Heart left ventricle (tissue), 16 donors: Measurements from ENCODE around the gene LAX1. TPM values are rescaled to one million over a fixed set of nuclear protein-coding genes. Genes with fewer than 3 reads are reported as not detected.

Source experiments
- ATAC-seq, 4 donors: fragments of 200-7000 bp; cut with Tn5 transposase; one replicate each; pipeline ENCODE4 v1.9.1; 2020 to 2022; ENCODE audit warnings: moderate library complexity in 4 of 4, mild to moderate bottlenecking in 3 of 4, moderate number of reproducible peaks in 1 of 4
- DNase-seq, 5 donors: peaks; one replicate each; pipeline ENCODE4 v3.0.0-alpha.2; 2020
- H3K27ac ChIP-seq, 12 donors: fragments of 200-600 bp; sonication (generic) in 4 of 12; one replicate each; pipeline versions ENCODE4 v1.5.0 to v1.8.0; 2016 to 2022; ENCODE audit warnings: mild to moderate bottlenecking in 2 of 12
- H3K27me3 ChIP-seq, 9 donors: fragments of 200-600 bp; sonication (generic) in 2 of 9; one replicate each; pipeline versions ENCODE4 v1.5.1 to v1.8.0; 2016 to 2022; ENCODE audit warnings: mild to moderate bottlenecking in 3 of 9
- H3K36me3 ChIP-seq, 9 donors: fragments of 200-600 bp; sonication (generic) in 2 of 9; one replicate each; pipeline versions ENCODE4 v1.5.0 to v1.8.0; 2018 to 2022; ENCODE audit warnings: mild to moderate bottlenecking in 2 of 9
- H3K4me1 ChIP-seq, 12 donors: fragments of 200-600 bp; sonication (generic) in 4 of 12; one replicate each; pipeline versions ENCODE4 v1.5.0 to v1.8.0; 2016 to 2022; ENCODE audit warnings: mild to moderate bottlenecking in 3 of 12
- H3K4me3 ChIP-seq, 12 donors: fragments of 200-600 bp; sonication (generic) in 4 of 12; one replicate each; pipeline versions ENCODE4 v1.5.0 to v1.8.0; 2017 to 2022; ENCODE audit warnings: mild to moderate bottlenecking in 9 of 12, moderate library complexity in 4 of 12
- H3K9me3 ChIP-seq, 12 donors: fragments of 200-600 bp; sonication (generic) in 4 of 12; one replicate each; pipeline versions ENCODE4 v1.5.0 to v1.8.0; 2016 to 2022; ENCODE audit warnings: mild to moderate bottlenecking in 1 of 12
- POLR2A ChIP-seq, 2 donors: fragments of 450-650 bp; IDR thresholded peaks; one replicate each; pipeline ENCODE4 v1.6.1; 2017; ENCODE audit warnings: antibody characterized with exemption in 2 of 2, mild to moderate bottlenecking in 2 of 2, moderate library complexity in 2 of 2
- WGBS, 4 donors: extraction: QIAGEN DNeasy Blood & Tissue Kit in 2 of 4; methylation state at CpG; one replicate each; pipeline versions ENCODE4 v1.1.5 to v1.1.7; 2013 to 2018; 5-methylcytosine and 5-hydroxymethylcytosine counted together
- intact Hi-C, 10 donors: fragments of 100-400 bp; cut with DNase I; formaldehyde crosslinking; loops; one replicate each; pipeline versions ENCODE4 v1.11.1 to v1.14.2; 2022
- polyA plus RNA-seq, 2 donors: library from polyadenylated mRNA; stranded (reverse); fragments of 200-250 nt; gene quantifications; one replicate each; pipeline ENCODE4 v1.2.3, GENCODE V29; 2013
- total RNA-seq, 9 donors: library from RNA; depleted of rRNA in 2 of 9; stranded (reverse); fragments of >200 nt in 2 of 9; fragmentation: NEBNext Ultra II Directional in 3 of 9; extraction: Animal tissue kit (Norgen Biotek cat#: 25700) in 3 of 9; gene quantifications; one replicate each; pipeline versions ENCODE4 v1.1.0 to v1.2.4, GENCODE V29; 2016 to 2023
- TF ChIP-seq, protein P1 (sequence below), 12 donors: fragments of 200-600 bp; sonication (generic) in 4 of 12; IDR thresholded peaks; one replicate each; pipeline versions ENCODE4 v1.5.0 to v1.8.0; 2018 to 2022; ENCODE audit warnings: antibody characterized with exemption in 12 of 12, mild to moderate bottlenecking in 5 of 12
- donor health status: ischemic (EF 13 %, LVEDD 7.1; RV severe dilation, severe dysfunction).
- donor health status: healthy with polysubstance abuse.
- donor health status: DM: no; HTN: yes; CAD: no.
- donor health status: DM: no; HTN: no; CAD: no.
- donor health status: ischemic (EF 25% LVEDD 6.9; RV normal size, moderate dysfunction).
- donor health status: ischemic (EF 25% LVEDD 5.7; RV mildly dilated, moderate dysfunction).
- donor health status: healthy.
- donor health status: DM: yes; HTN: yes; CAD: no.
- donor health status: ischemic (EF 35%, LVEDD 5.7; RV mildly dilated, moderate dysfunction).
- donor health status: nonischemic (EF 11% LVEDD 7.7; RV severe dilation, severe dysfunction).
- donor health status: DM: yes; HTN: yes; CAD: no.
- donor health status: PGD.
- donor health status: ischemic (EF 29% LVEDD 5.4; RV normal size, mild dysfunction).
- donor health status: nonischemic (EF 23%, LVEDD 6.1; RV moderate dilation, normal function).

The LAX1 gene
- total and polyA plus RNA-seq, 11 donors = 0.04 to 1.7 (median 0.18) TPM; not detected in 3

GRCh38 chr1:203769505-203770343 lies 4.7 kb downstream of the LAX1 start:
- intact Hi-C loops = loop anchor here in 2 of 10 donors (10.0 kb wide), 2 partner anchors 145 to 265 kb away; partner anchors contain the start of gene ATP2B4 (in 1 of the 2)
- 39% methylated on average over 14 to 15 of the region's 15 CpGs for WGBS, 4 donors
- peak overlapping the region in 7 of 12 donors; percentile 3 to 40 (median 18) for H3K4me3 ChIP-seq

GRCh38 chr1:203771901-203772301 lies 6.9 kb downstream of the LAX1 start:
- intact Hi-C loops = loop anchor here in 2 of 10 donors (10.0 kb wide), 2 partner anchors 147 to 267 kb away; partner anchors contain the start of gene ATP2B4 (in 1 of the 2)
- 41 to 70% (median 60%) methylated on average over 7 of the region's 7 CpGs for WGBS, 4 donors
- H3K27me3 ChIP-seq = no peaks in the 10 kb centered on the region
- peak overlapping the region in 3 of 12 donors; percentile 22 to 83 (median 23) for H3K27ac ChIP-seq
- H3K4me1 ChIP-seq = peaks cover 0 to 20% (median 4%) of the 10 kb centered on the region in 12 donors
- no peak for TF ChIP-seq POLR2A (IDR thresholded peaks at IDR 0.05)
- no peak overlapping the region for H3K4me3 ChIP-seq
- DNase-seq (no peak), ATAC-seq (no peak)
- H3K36me3 ChIP-seq = peaks cover 0 to 4% (median 0%) of the 10 kb centered on the region in 9 donors
- H3K9me3 ChIP-seq = no peaks in the 10 kb centered on the region

More at GRCh38 chr1:203769505-203770343, 4.7 kb downstream of the LAX1 start:
- H3K27ac ChIP-seq = peak overlapping the region in 8 of 12 donors; percentile 9 to 73 (median 42)
- no peaks in the 10 kb centered on the region for H3K9me3 ChIP-seq
- no peak for TF ChIP-seq POLR2A (IDR thresholded peaks at IDR 0.05)
- TF ChIP-seq, protein P1, sequence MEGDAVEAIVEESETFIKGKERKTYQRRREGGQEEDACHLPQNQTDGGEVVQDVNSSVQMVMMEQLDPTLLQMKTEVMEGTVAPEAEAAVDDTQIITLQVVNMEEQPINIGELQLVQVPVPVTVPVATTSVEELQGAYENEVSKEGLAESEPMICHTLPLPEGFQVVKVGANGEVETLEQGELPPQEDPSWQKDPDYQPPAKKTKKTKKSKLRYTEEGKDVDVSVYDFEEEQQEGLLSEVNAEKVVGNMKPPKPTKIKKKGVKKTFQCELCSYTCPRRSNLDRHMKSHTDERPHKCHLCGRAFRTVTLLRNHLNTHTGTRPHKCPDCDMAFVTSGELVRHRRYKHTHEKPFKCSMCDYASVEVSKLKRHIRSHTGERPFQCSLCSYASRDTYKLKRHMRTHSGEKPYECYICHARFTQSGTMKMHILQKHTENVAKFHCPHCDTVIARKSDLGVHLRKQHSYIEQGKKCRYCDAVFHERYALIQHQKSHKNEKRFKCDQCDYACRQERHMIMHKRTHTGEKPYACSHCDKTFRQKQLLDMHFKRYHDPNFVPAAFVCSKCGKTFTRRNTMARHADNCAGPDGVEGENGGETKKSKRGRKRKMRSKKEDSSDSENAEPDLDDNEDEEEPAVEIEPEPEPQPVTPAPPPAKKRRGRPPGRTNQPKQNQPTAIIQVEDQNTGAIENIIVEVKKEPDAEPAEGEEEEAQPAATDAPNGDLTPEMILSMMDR (IDR thresholded peaks at IDR 0.05) = no peak
- H3K4me1 ChIP-seq = peaks cover 0 to 20% (median 4%) of the 10 kb centered on the region in 12 donors
- H3K27me3 ChIP-seq = no peaks in the 10 kb centered on the region
- peaks cover 0 to 3% (median 0%) of the 10 kb centered on the region in 9 donors for H3K36me3 ChIP-seq
- DNase-seq (peak; percentile 63 to 85 (median 72)), ATAC-seq (peak; percentile 81 to 95 (median 93))

DNA sequence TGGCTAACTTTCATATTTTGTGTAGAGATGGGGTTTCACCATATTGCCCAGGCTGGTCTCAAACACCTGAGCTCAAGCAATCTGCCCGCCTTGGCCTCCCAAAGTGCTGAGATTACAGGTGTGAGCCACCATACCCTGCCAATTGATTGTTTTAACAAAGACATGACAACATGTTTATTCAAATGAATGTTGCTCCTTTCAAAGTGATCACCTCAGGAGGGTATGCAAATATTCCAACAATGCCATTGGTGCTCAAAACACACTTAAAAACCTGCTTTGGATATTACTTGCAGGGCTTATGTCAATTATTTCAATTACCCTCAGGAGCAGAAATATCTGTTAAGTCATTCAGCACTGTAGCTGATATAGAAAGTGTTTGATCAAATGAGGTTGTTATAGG lies 7.9 kb downstream of the LAX1 start:
- no peak overlapping the region for H3K27ac ChIP-seq
- ATAC-seq (no peak), DNase-seq (no peak)
- intact Hi-C loops = loop anchor here in 2 of 10 donors (10.0 kb wide), 2 partner anchors 148 to 268 kb away; partner anchors contain the start of gene ATP2B4 (in 1 of the 2)
- TF ChIP-seq, protein P1 (IDR thresholded peaks at IDR 0.05) = no peak
- no peak for TF ChIP-seq POLR2A (IDR thresholded peaks at IDR 0.05)
- H3K4me1 ChIP-seq = peaks cover 0 to 20% (median 4%) of the 10 kb centered on the region in 12 donors
- no peak overlapping the region for H3K4me3 ChIP-seq
- no peaks in the 10 kb centered on the region for H3K9me3 ChIP-seq
- H3K36me3 ChIP-seq = peaks cover 0 to 4% (median 0%) of the 10 kb centered on the region in 9 donors
- 91 to 100% (median 98%) methylated on average over 1 of the region's 1 CpG for WGBS, 4 donors
- no peaks in the 10 kb centered on the region for H3K27me3 ChIP-seq

DNA sequence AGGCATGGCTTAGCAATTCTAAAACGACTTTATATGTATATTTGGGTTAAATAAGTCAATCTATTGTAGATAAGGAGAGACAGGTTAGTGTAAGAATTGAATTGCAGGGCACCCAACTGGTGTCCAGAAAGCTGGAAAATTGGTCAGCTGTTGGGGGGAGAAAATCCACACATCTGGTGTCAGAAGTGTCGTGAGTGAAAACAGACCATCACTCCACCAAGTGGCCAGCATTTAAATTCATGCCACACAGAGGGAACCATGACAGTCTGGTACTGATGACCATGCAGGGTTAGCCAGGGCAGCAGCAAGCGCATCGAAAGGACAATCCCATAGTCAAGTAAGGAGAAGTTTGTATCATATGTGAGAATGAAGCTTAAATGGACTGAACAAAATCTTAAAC lies 11.7 kb downstream of the LAX1 start:
- 48 to 59% (median 56%) methylated on average over 4 of the region's 4 CpGs for WGBS, 4 donors
- Histone ChIP-seq H3K27ac (no peak overlapping the region), H3K27me3 (no peaks in the 10 kb centered on the region), H3K9me3 (no peaks in the 10 kb centered on the region), H3K4me3 (no peak overlapping the region), H3K4me1 (peaks cover 0 to 7% (median 0%) of the 10 kb centered on the region in 12 donors), H3K36me3 (peaks cover 0 to 4% (median 0%) of the 10 kb centered on the region in 9 donors)
- peak; percentile 57 to 78 (median 70) for ATAC-seq
- DNase-seq = peak in 1 of 5 donors; percentile 14
- no peak for TF ChIP-seq POLR2A (IDR thresholded peaks at IDR 0.05)
- TF ChIP-seq, protein P1 (IDR thresholded peaks at IDR 0.05) = peak in 6 of 12 donors; percentile 8 to 40 (median 15)
- intact Hi-C loops = loop anchor here in 2 of 10 donors (10.0 kb wide), 2 partner anchors 152 to 272 kb away; partner anchors contain the start of gene ATP2B4 (in 1 of the 2)
